ENCODE measurements around the gene TECTB.

TECTB gene

DNA sequence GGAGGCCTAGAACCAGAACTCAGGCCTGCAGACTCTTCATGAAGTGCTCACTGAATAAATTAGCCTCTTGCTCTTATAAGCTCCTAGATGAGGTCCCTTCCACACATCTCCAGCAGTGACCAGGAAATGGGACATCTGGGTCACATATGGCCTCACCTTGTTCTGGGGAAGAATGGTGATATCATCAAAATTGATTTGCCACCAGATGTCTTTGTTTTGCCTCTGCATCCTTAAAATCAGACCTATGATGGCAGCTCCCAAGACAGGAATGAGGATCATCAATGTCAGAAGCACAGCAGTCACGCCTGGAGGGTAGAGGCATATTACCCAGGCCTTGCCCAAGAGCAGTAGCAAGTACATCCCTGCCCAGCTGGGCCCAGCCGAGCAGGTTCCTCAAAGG, 57.4 kb downstream of the TECTB start:
- no peak for DNase-seq
- H3K27me3 ChIP-seq (replicated peaks; ENCODE audit: control insufficient read depth, insufficient read depth, low read length, poor library complexity, severe bottlenecking) = no peaks in the 10 kb centered on the region

DNA sequence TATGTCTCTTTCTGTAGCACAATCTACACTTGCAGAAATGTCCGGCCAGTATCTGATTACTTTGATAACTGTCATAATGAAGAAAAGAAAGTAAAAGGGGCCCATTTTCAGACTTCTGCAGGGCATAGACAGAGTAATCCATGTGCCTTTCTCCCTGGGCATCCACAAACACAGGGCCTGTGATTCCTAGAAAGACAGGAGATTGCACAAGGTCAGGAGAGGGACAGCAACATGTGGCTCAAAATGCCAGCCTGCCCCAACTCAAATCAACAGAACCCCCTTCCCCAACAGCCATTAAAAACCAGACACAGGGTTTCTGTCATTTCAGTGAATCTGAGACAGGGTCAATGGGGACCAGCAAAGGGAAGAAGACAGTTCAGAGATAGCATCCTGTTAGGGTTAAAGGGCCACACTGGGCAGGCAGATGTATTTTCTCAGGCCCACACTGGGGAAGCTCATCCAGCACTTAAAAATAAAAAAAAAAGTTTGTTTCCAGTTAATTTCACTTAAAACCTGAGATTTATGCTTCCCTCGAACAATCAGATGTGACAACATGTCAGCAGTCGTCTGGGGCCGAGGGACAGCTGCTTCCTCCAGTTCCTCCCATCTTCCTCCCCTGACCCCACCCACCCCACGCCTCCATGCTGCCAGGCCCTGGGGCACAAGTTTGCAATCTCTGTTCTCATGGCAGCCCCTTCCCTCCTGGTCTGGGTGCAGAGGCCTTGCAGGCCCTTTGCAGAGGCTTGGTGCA, 60.0 kb downstream of the TECTB start:
- H3K36me3 ChIP-seq (ENCODE audit: control insufficient read depth, insufficient read depth, low read length) = no peaks in the 10 kb centered on the region
- no peak overlapping the region for H3K27ac ChIP-seq (ENCODE audit: insufficient read depth, low read length, poor library complexity, severe bottlenecking)
- no peaks in the 10 kb centered on the region for H3K4me1 ChIP-seq (ENCODE audit: control insufficient read depth, insufficient read depth, low read length, poor library complexity, severe bottlenecking)
- H3K4me3 ChIP-seq (ENCODE audit: insufficient read depth, low read depth, low read length, poor library complexity, severe bottlenecking) = no peak overlapping the region
- no peak for DNase-seq
- no peaks in the 10 kb centered on the region for H3K27me3 ChIP-seq (replicated peaks; ENCODE audit: control insufficient read depth, insufficient read depth, low read length, poor library complexity, severe bottlenecking)
- H3K9me3 ChIP-seq (ENCODE audit: control insufficient read depth, low read length) = no peaks in the 10 kb centered on the region

More for the DNA sequence above, 57.4 kb downstream of the TECTB start:
- Histone ChIP-seq H3K9me3 (ENCODE audit: control insufficient read depth, low read length) (no peaks in the 10 kb centered on the region), H3K4me3 (ENCODE audit: insufficient read depth, low read depth, low read length, poor library complexity, severe bottlenecking) (no peak overlapping the region), H3K27ac (ENCODE audit: insufficient read depth, low read length, poor library complexity, severe bottlenecking) (no peak overlapping the region), H3K36me3 (ENCODE audit: control insufficient read depth, insufficient read depth, low read length) (no peaks in the 10 kb centered on the region), H3K4me1 (ENCODE audit: control insufficient read depth, insufficient read depth, low read length, poor library complexity, severe bottlenecking) (no peaks in the 10 kb centered on the region)

DNA sequence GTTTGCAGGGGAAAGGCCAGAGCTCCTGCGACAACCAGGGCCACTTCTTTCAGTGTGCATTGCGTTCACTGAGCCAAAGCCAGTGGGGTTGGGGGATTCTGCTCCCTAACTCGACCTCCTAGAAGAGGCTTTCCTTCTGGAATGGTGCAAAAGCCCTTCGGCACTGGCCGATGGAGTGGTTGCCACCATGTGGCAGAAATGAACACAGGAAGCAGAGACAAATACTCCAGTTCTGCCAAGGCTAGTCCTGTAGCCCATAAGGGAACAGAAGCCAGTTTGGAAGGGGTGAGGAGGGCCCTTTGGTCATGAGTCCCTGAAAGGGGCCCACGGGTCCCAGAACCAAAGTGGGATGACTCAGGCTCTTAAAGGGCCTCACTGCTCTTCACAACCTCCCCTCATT, 61.1 kb downstream of the TECTB start:
- Histone ChIP-seq H3K4me1 (ENCODE audit: control insufficient read depth, insufficient read depth, low read length, poor library complexity, severe bottlenecking) (no peaks in the 10 kb centered on the region), H3K9me3 (ENCODE audit: control insufficient read depth, low read length) (no peaks in the 10 kb centered on the region), H3K4me3 (ENCODE audit: insufficient read depth, low read depth, low read length, poor library complexity, severe bottlenecking) (no peak overlapping the region), H3K27ac (ENCODE audit: insufficient read depth, low read length, poor library complexity, severe bottlenecking) (no peak overlapping the region), H3K27me3 (replicated peaks; ENCODE audit: control insufficient read depth, insufficient read depth, low read length, poor library complexity, severe bottlenecking) (no peaks in the 10 kb centered on the region), H3K36me3 (ENCODE audit: control insufficient read depth, insufficient read depth, low read length) (no peaks in the 10 kb centered on the region)
- DNase-seq = no peak

DNA sequence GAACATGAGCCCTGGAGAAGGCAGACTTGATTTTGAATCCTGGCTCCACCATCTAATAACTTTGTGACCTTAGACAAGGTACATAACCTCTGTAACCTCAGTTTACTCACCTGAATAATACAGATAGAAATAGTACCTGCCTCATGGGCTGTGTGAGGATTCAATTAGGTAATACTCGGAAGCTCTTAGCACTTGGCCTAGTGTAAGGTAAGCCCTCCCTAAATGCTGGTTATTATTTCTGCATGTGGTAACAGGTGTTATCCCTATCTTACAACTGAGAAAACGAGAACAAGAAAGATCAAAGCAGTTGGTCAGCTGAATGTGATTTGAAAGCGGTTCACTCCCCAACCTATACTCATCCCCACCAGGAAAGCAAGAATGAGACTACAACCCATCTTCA, 62.0 kb downstream of the TECTB start:
- Histone ChIP-seq H3K36me3 (ENCODE audit: control insufficient read depth, insufficient read depth, low read length) (no peaks in the 10 kb centered on the region), H3K27me3 (replicated peaks; ENCODE audit: control insufficient read depth, insufficient read depth, low read length, poor library complexity, severe bottlenecking) (no peaks in the 10 kb centered on the region), H3K4me3 (ENCODE audit: insufficient read depth, low read depth, low read length, poor library complexity, severe bottlenecking) (no peak overlapping the region), H3K9me3 (ENCODE audit: control insufficient read depth, low read length) (no peaks in the 10 kb centered on the region), H3K4me1 (ENCODE audit: control insufficient read depth, insufficient read depth, low read length, poor library complexity, severe bottlenecking) (no peaks in the 10 kb centered on the region), H3K27ac (ENCODE audit: insufficient read depth, low read length, poor library complexity, severe bottlenecking) (no peak overlapping the region)
- no peak for DNase-seq

DNA sequence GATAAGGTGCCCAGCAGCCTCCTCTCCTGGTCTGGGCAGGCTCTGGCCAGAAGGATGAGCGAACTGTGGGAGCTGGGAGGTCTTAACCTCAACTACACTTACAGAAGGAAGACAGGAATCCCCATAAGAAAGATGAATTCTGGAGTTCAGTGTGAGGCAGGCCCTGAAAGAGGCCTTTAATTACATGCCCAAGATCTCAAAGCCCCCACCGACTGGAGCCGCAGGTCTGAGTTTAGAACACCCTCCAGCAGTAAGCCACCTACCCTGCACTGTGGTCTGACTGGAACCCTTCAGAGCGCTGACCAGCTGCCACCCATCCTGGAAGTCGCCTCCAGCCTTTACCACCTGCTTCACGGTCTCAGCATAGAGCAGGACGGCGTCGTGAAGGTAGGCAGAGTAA, 62.5 kb downstream of the TECTB start:
- Histone ChIP-seq H3K27ac (ENCODE audit: insufficient read depth, low read length, poor library complexity, severe bottlenecking) (no peak overlapping the region), H3K36me3 (ENCODE audit: control insufficient read depth, insufficient read depth, low read length) (no peaks in the 10 kb centered on the region), H3K9me3 (ENCODE audit: control insufficient read depth, low read length) (no peaks in the 10 kb centered on the region), H3K4me3 (ENCODE audit: insufficient read depth, low read depth, low read length, poor library complexity, severe bottlenecking) (no peak overlapping the region), H3K4me1 (ENCODE audit: control insufficient read depth, insufficient read depth, low read length, poor library complexity, severe bottlenecking) (no peaks in the 10 kb centered on the region), H3K27me3 (replicated peaks; ENCODE audit: control insufficient read depth, insufficient read depth, low read length, poor library complexity, severe bottlenecking) (no peaks in the 10 kb centered on the region)
- no peak for DNase-seq

DNA sequence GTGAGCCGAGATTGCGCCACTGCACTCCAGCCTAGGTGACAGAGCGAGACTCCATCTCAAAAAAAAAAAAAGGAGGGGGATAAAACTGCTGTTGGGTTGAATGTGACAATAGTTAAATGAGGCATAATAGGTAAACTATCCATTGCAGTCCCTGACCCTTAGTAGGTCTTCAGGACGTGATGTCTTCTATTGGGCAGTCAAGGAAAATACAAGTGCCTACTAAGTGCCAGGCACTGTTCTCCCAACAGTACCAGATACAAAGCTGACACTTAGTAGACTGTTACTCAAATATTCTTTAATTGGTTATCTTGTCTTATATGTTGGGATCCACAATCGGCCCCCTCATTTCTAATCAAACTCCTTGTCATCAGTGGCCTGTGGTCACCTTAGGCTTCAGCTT, 63.6 kb downstream of the TECTB start:
- Histone ChIP-seq H3K9me3 (ENCODE audit: control insufficient read depth, low read length) (no peaks in the 10 kb centered on the region), H3K4me3 (ENCODE audit: insufficient read depth, low read depth, low read length, poor library complexity, severe bottlenecking) (no peak overlapping the region), H3K4me1 (ENCODE audit: control insufficient read depth, insufficient read depth, low read length, poor library complexity, severe bottlenecking) (no peaks in the 10 kb centered on the region), H3K27me3 (replicated peaks; ENCODE audit: control insufficient read depth, insufficient read depth, low read length, poor library complexity, severe bottlenecking) (no peaks in the 10 kb centered on the region), H3K27ac (ENCODE audit: insufficient read depth, low read length, poor library complexity, severe bottlenecking) (no peak overlapping the region), H3K36me3 (ENCODE audit: control insufficient read depth, insufficient read depth, low read length) (no peaks in the 10 kb centered on the region)
- no peak for DNase-seq

DNA sequence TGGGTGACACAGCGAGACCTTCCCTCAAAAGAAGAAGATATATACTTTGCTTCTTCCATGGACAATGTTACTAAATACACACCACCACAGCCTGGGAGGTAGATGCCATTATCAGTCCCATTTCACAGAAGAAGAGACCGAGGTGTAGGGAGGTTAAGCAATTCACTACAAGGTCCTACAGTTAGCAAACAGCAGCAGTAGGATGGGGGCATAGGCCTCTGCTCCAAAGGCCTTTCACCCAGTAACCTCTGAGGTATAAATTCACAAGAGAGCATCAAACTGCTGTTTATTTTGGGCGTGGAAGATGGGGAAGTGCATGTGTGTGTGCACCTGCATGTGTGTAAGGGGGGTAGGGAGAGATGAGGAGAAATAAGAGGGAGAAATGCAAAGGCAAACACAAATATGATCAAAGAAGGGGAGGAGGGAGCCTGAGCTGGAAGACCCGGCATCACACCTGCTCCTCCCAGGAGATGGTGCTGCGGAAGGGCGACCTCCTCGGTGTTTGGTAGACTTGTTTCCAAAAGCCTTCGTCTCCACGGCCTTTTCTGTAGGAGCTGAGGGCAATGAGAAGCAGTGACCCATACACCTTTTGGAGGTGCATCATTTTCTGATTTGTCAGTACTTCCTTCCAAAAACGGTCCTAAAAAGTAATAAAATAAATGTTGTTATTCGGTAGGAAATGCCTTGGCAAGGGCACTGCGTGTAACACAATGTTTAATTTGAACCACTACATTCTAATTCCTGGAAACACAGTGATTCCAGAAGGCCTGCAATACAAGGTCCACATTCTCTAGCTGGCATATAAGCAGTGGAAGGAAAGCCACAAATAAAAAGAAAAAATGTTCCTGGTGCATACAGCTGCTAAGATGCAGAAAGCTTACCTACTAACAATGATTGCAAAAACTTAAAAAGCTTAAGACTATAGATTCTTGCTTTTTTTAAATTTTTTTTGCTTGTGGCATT, 64.8 kb downstream of the TECTB start:
- Histone ChIP-seq H3K4me1 (ENCODE audit: control insufficient read depth, insufficient read depth, low read length, poor library complexity, severe bottlenecking) (no peaks in the 10 kb centered on the region), H3K27me3 (replicated peaks; ENCODE audit: control insufficient read depth, insufficient read depth, low read length, poor library complexity, severe bottlenecking) (no peaks in the 10 kb centered on the region), H3K4me3 (ENCODE audit: insufficient read depth, low read depth, low read length, poor library complexity, severe bottlenecking) (no peak overlapping the region), H3K36me3 (ENCODE audit: control insufficient read depth, insufficient read depth, low read length) (no peaks in the 10 kb centered on the region), H3K27ac (ENCODE audit: insufficient read depth, low read length, poor library complexity, severe bottlenecking) (no peak overlapping the region), H3K9me3 (ENCODE audit: control insufficient read depth, low read length) (no peaks in the 10 kb centered on the region)
- no peak for DNase-seq

DNA sequence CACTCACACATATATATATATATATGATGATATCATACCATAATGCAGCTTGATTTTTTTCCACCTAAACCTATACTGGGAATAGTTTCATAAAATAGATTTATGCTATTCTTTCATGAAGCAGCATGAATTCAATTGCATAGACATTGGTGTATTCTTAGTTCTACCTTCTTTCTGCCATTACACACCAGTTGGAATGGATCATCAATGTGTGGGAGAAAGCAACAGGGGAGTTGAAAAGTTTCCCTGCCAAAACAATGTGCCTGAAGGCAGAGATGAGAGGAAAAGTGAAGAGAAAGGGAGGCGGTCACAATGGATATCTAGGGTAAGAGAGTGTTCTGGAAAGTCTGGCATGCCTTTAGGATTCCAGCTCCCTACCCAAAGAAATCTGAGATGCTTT, 65.6 kb downstream of the TECTB start:
- no peak overlapping the region for H3K4me3 ChIP-seq (ENCODE audit: insufficient read depth, low read depth, low read length, poor library complexity, severe bottlenecking)
- no peak overlapping the region for H3K27ac ChIP-seq (ENCODE audit: insufficient read depth, low read length, poor library complexity, severe bottlenecking)
- no peaks in the 10 kb centered on the region for H3K4me1 ChIP-seq (ENCODE audit: control insufficient read depth, insufficient read depth, low read length, poor library complexity, severe bottlenecking)
- no peaks in the 10 kb centered on the region for H3K9me3 ChIP-seq (ENCODE audit: control insufficient read depth, low read length)
- no peaks in the 10 kb centered on the region for H3K36me3 ChIP-seq (ENCODE audit: control insufficient read depth, insufficient read depth, low read length)
- no peaks in the 10 kb centered on the region for H3K27me3 ChIP-seq (replicated peaks; ENCODE audit: control insufficient read depth, insufficient read depth, low read length, poor library complexity, severe bottlenecking)
- no peak for DNase-seq

DNA sequence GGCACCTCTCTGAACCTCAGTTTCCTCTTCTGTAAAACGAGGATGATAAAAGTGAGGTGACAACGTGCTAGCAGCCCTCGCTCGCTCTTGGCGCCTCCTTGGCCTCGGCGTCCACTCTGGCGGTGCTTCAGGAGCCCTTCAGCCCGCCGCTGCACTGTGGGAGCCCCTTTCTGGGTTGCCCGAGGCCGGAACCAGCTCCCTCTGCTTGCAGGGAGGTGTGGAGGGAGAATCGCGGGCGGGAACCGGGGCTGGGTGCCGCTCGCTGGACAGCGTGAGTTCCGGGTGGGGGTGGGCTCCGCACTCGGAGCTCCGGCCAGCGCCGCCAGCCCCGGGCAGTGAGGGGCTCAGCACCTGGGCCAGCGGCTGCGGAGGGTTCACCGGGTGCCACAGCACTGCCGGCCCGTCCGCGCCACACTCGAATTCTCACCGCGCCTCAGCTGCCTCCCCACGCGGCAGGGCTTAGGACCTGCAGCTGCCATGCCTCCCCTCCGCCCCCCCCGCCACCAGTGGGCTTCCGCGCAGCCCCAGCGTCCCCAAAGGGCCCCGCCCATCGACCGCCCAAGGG, 66.4 kb downstream of the TECTB start:
- Histone ChIP-seq H3K36me3 (ENCODE audit: control insufficient read depth, insufficient read depth, low read length) (no peaks in the 10 kb centered on the region), H3K27me3 (replicated peaks; ENCODE audit: control insufficient read depth, insufficient read depth, low read length, poor library complexity, severe bottlenecking) (no peaks in the 10 kb centered on the region), H3K9me3 (ENCODE audit: control insufficient read depth, low read length) (no peaks in the 10 kb centered on the region), H3K27ac (ENCODE audit: insufficient read depth, low read length, poor library complexity, severe bottlenecking) (no peak overlapping the region), H3K4me1 (ENCODE audit: control insufficient read depth, insufficient read depth, low read length, poor library complexity, severe bottlenecking) (no peaks in the 10 kb centered on the region), H3K4me3 (ENCODE audit: insufficient read depth, low read depth, low read length, poor library complexity, severe bottlenecking) (no peak overlapping the region)
- DNase-seq = no peak

DNA sequence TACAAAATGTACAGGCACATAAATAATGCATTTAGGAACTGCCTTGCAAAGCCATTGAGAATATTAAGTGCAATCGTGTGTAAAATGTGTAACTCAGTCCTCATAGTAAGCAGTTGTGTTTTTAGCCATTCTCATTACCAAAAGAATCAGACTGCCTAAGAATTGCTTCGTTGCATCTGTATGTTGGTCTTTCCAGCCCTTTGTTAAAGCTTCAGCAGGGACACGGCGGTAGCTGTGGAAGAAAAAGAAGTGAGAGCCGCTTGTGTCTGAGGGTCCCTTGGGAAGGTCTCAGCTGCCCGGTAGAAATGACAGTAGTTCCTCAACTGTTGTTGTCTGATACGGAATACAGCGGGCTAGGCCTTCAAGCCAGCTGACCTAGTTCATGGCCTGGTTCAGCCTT, 67.9 kb downstream of the TECTB start:
- no peaks in the 10 kb centered on the region for H3K36me3 ChIP-seq (ENCODE audit: control insufficient read depth, insufficient read depth, low read length)
- H3K4me3 ChIP-seq (ENCODE audit: insufficient read depth, low read depth, low read length, poor library complexity, severe bottlenecking) = no peak overlapping the region
- no peak for DNase-seq
- H3K9me3 ChIP-seq (ENCODE audit: control insufficient read depth, low read length) = no peaks in the 10 kb centered on the region
- no peaks in the 10 kb centered on the region for H3K4me1 ChIP-seq (ENCODE audit: control insufficient read depth, insufficient read depth, low read length, poor library complexity, severe bottlenecking)
- H3K27ac ChIP-seq (ENCODE audit: insufficient read depth, low read length, poor library complexity, severe bottlenecking) = no peak overlapping the region
- no peaks in the 10 kb centered on the region for H3K27me3 ChIP-seq (replicated peaks; ENCODE audit: control insufficient read depth, insufficient read depth, low read length, poor library complexity, severe bottlenecking)

All from effector memory CD4-positive, alpha-beta T cell (primary cell).